Tibial nerve (tissue), 4 donors: ENCODE data around the gene ACOT9.

ENCODE experiments used
- CTCF ChIP-seq, 5 experiments: fragments of 200-600 bp in 3 of 5; fragments of 450-650 bp in 2 of 5; sonication (generic) in 3 of 5; IDR thresholded peaks; one replicate each; pipeline ENCODE4 v1.5.1; 2016 to 2019; ENCODE audit warnings: antibody characterized with exemption in 5 of 5, mild to moderate bottlenecking in 3 of 5, moderate library complexity in 2 of 5
- EP300 ChIP-seq, 2 donors: sonication (generic); formaldehyde crosslinking; IDR thresholded peaks; one replicate each; pipeline ENCODE4 v1.6.1; 2017; ENCODE audit warnings: antibody characterized with exemption in 2 of 2, mild to moderate bottlenecking in 1 of 2
- POLR2A ChIP-seq, 2 donors: fragments of 450-650 bp; IDR thresholded peaks; one replicate each; pipeline ENCODE4 v1.6.1; 2017; ENCODE audit warnings: antibody characterized with exemption in 2 of 2, mild to moderate bottlenecking in 2 of 2, moderate library complexity in 2 of 2

- no peak for TF ChIP-seq CTCF (IDR thresholded peaks at IDR 0.05)
- TF ChIP-seq POLR2A (IDR thresholded peaks at IDR 0.05) = no peak
- TF ChIP-seq EP300 (IDR thresholded peaks at IDR 0.05) = no peak
Measured at GRCh38 chrX:23662853-23663252, 80.2 kb downstream of the ACOT9 start.
